Effector CD4-positive, alpha-beta T cell (primary cell): ENCODE measurements around the gene WDR90.

Experiments used
- DNase-seq: peaks from one replicate; pipeline ENCODE4 v3.0.0-alpha.2; 2020

Gene WDR90

GRCh38 chr16:640614-641013, 8.6 kb upstream of the WDR90 start:
- DNase-seq: no peak

- peak; percentile 38 for DNase-seq
Observed at GRCh38 chr16:641326-642188, 7.6 kb upstream of the WDR90 start, which contains the start of gene MCRIP2. MCRIP2 (plus strand) TSS chr16:641828; CDS start chr16:641992, 164 bp downstream.

- no peak for DNase-seq
Observed at GRCh38 chr16:642189-643049, 6.7 kb upstream of the WDR90 start.

- no peak for DNase-seq
Observed at GRCh38 chr16:643050-643368, 6.2 kb upstream of the WDR90 start.

GRCh38 chr16:644556-644955, 4.6 kb upstream of the WDR90 start:
- no peak for DNase-seq

- DNase-seq: no peak
Observed at GRCh38 chr16:645852-646678, 3.1 kb upstream of the WDR90 start.

- DNase-seq: no peak
Observed at GRCh38 chr16:646679-647172, 2.4 kb upstream of the WDR90 start.

- DNase-seq: no peak
Observed at GRCh38 chr16:647173-647902, 1.8 kb upstream of the WDR90 start.

- no peak for DNase-seq
Observed at GRCh38 chr16:648071-648780, 939 bp upstream of the WDR90 start.

GRCh38 chr16:649631-650030, 466 bp downstream of the WDR90 start:
- no peak for DNase-seq

GRCh38 chr16:651844-652243, 2.7 kb downstream of the WDR90 start:
- DNase-seq: no peak

GRCh38 chr16:652454-653305, 3.5 kb downstream of the WDR90 start:
- DNase-seq: no peak

GRCh38 chr16:654034-654433, 4.9 kb downstream of the WDR90 start:
- no peak for DNase-seq

- no peak for DNase-seq
Observed at GRCh38 chr16:657487-657886, 8.3 kb downstream of the WDR90 start.

- no peak for DNase-seq
Observed at GRCh38 chr16:658679-659571, 9.8 kb downstream of the WDR90 start.

GRCh38 chr16:659618-660017, 10.5 kb downstream of the WDR90 start:
- DNase-seq: no peak

GRCh38 chr16:660132-660458, 10.9 kb downstream of the WDR90 start:
- DNase-seq: no peak

- peak; percentile 53 for DNase-seq
Observed at GRCh38 chr16:660459-661183, 11.5 kb downstream of the WDR90 start.
